GM23248 (cell line): ENCODE measurements around the gene CHST6. TPM values are rescaled to one million over a fixed set of nuclear protein-coding genes. Genes with fewer than 3 reads are reported as not detected.
A peak's percentile ranks its signal among the peaks of the same experiment; 100 is the strongest.

Experiments
- DNase-seq: peaks from one replicate; pipeline ENCODE4 v3.0.0-alpha.2; 2015
- H2AFZ ChIP-seq: fragments of 200-600 bp; sonication (generic); 2 replicates; pipeline ENCODE4 v1.6.1; 2016; ENCODE audit warnings: antibody characterized with exemption
- H3F3A ChIP-seq: fragments of 200-600 bp; sonication (generic); 2 replicates; pipeline ENCODE4 v1.6.1; 2016; ENCODE audit warnings: mild to moderate bottlenecking, antibody characterized with exemption, mixed run types; ENCODE audit not compliant: insufficient read depth
- H3K27ac ChIP-seq: fragments of 200-600 bp; sonication (generic); 2 replicates; pipeline ENCODE4 v1.5.1; 2016; ENCODE audit warnings: mild to moderate bottlenecking
- H3K27me3 ChIP-seq: fragments of 200-600 bp; sonication (generic); replicated peaks from 2 replicates; pipeline ENCODE4 v1.6.1; 2016; ENCODE audit warnings: mild to moderate bottlenecking; ENCODE audit not compliant: insufficient read depth
- H3K36me3 ChIP-seq: fragments of 200-600 bp; sonication (generic); 2 replicates; pipeline ENCODE4 v1.6.1; 2016; ENCODE audit warnings: low read depth, mild to moderate bottlenecking
- H3K4me1 ChIP-seq: fragments of 200-600 bp; sonication (generic); 2 replicates; pipeline ENCODE4 v1.6.1; 2016; ENCODE audit warnings: mild to moderate bottlenecking; ENCODE audit not compliant: insufficient read depth
- H3K4me2 ChIP-seq: fragments of 200-600 bp; sonication (generic); one replicate; pipeline ENCODE4 v1.6.1; 2016; ENCODE audit warnings: mild to moderate bottlenecking; ENCODE audit not compliant: unreplicated experiment
- H3K4me3 ChIP-seq: fragments of 200-600 bp; sonication (generic); 2 replicates; pipeline ENCODE4 v1.5.1; 2016; ENCODE audit warnings: mild to moderate bottlenecking
- H3K79me2 ChIP-seq: fragments of 200-600 bp; sonication (generic); 2 replicates; pipeline ENCODE4 v1.6.1; 2016; ENCODE audit warnings: mild to moderate bottlenecking; ENCODE audit not compliant: insufficient read depth
- H3K9ac ChIP-seq: fragments of 200-600 bp; sonication (generic); 2 replicates; pipeline ENCODE4 v1.6.1; 2016; ENCODE audit warnings: mild to moderate bottlenecking
- H3K9me2 ChIP-seq: fragments of 200-600 bp; sonication (generic); 2 replicates; pipeline ENCODE4 v1.6.1; 2016; ENCODE audit warnings: mixed run types, mild to moderate bottlenecking, moderate library complexity; ENCODE audit not compliant: insufficient read depth
- H3K9me3 ChIP-seq: fragments of 200-600 bp; sonication (generic); one replicate; pipeline ENCODE4 v1.6.1; 2017; ENCODE audit warnings: low read depth
- H4K20me1 ChIP-seq: fragments of 200-600 bp; sonication (generic); 2 replicates; pipeline ENCODE4 v1.6.0; 2016; ENCODE audit not compliant: insufficient read depth
- EZH2 ChIP-seq: fragments of 200-600 bp; sonication (generic); IDR thresholded peaks from 2 replicates; pipeline ENCODE4 v1.6.1; 2018; ENCODE audit warnings: antibody characterized with exemption, mild to moderate bottlenecking; ENCODE audit not compliant: insufficient read depth, poor library complexity, severe bottlenecking
- EZH2phosphoT487 ChIP-seq: fragments of 200-600 bp; sonication (generic); IDR thresholded peaks from 2 replicates; pipeline ENCODE4 v1.6.1; 2018; ENCODE audit warnings: antibody characterized with exemption, moderate library complexity, mild to moderate bottlenecking, low read depth; ENCODE audit not compliant: insufficient read depth
- WGBS, 2 experiments: methylation state at CpG; one replicate each; pipeline ENCODE4 v1.1.6; 2015 to 2017; ENCODE audit warnings: low lambda C conversion rate in 2 of 2, low coverage in 1 of 2; ENCODE audit errors: missing lambda C conversion rate in 2 of 2; 5-methylcytosine and 5-hydroxymethylcytosine counted together
- in situ Hi-C: fragments of 300-500 bp; cut with MboI; formaldehyde crosslinking; loops from 2 replicates; pipeline ENCODE4 v1.15.0; 2020
- polyA plus RNA-seq: library from polyadenylated mRNA; unstranded; fragments of >200 nt; fragmentation: Nextera tagmentation; extraction: Ambion mirVana; gene quantifications from 2 replicates; pipeline ENCODE4 v1.2.1, GENCODE V29; 2016
- total RNA-seq: library from RNA; depleted of rRNA; stranded (reverse); fragments of >200 nt; shearing (Covaris generic); gene quantifications from 2 replicates; pipeline ENCODE4 v1.2.3, GENCODE V29; 2014

CHST6 gene
- total and polyA plus RNA-seq, 2 experiments from 2014 or later: 0.10 to 0.65 TPM

- no peaks in the 10 kb centered on the region for H3K4me1 ChIP-seq
- H3F3A ChIP-seq: no peaks in the 10 kb centered on the region
- H3K4me3 ChIP-seq: no peak overlapping the region
- no peak overlapping the region for H3K27ac ChIP-seq
- no peaks in the 10 kb centered on the region for H4K20me1 ChIP-seq
- 93 to 96% methylated on average over 12 of the region's 12 CpGs for WGBS, 2 experiments
- H3K9me2 ChIP-seq: no peaks in the 10 kb centered on the region
- in situ Hi-C loops: no loop called here
- TF ChIP-seq EZH2phosphoT487 (no peak), EZH2 (no peak)
- H3K79me2 ChIP-seq: peaks cover 80% of the 10 kb centered on the region
- no peaks in the 10 kb centered on the region for H3K9me3 ChIP-seq
- H3K36me3 ChIP-seq: peaks cover 12% of the 10 kb centered on the region
- H3K4me2 ChIP-seq: no peak overlapping the region
- no peak overlapping the region for H3K9ac ChIP-seq
- no peak for DNase-seq
- H2AFZ ChIP-seq: no peak overlapping the region
- no peaks in the 10 kb centered on the region for H3K27me3 ChIP-seq
Observed at GRCh38 chr16:75452464-75453190, 42.6 kb downstream of the CHST6 start.

- no peaks in the 10 kb centered on the region for H3K27me3 ChIP-seq
- in situ Hi-C loops: no loop called here
- H2AFZ ChIP-seq: no peak overlapping the region
- H3K4me1 ChIP-seq: no peaks in the 10 kb centered on the region
- H3K9me3 ChIP-seq: no peaks in the 10 kb centered on the region
- H3K27ac ChIP-seq: no peak overlapping the region
- H3K9me2 ChIP-seq: no peaks in the 10 kb centered on the region
- H3K9ac ChIP-seq: no peak overlapping the region
- no peak for DNase-seq
- TF ChIP-seq EZH2 (no peak), EZH2phosphoT487 (no peak)
- H3K79me2 ChIP-seq: peaks cover 28% of the 10 kb centered on the region
- H4K20me1 ChIP-seq: no peaks in the 10 kb centered on the region
- no peaks in the 10 kb centered on the region for H3F3A ChIP-seq
- no peak overlapping the region for H3K4me3 ChIP-seq
- H3K36me3 ChIP-seq: peaks cover 23% of the 10 kb centered on the region
- H3K4me2 ChIP-seq: no peak overlapping the region
Observed at GRCh38 chr16:75446416-75446815, 48.8 kb downstream of the CHST6 start.

GRCh38 chr16:75445298-75445697 lies 49.9 kb downstream of the CHST6 start:
- Histone ChIP-seq H4K20me1 (no peaks in the 10 kb centered on the region), H3F3A (no peaks in the 10 kb centered on the region), H3K4me2 (no peak overlapping the region), H3K4me1 (no peaks in the 10 kb centered on the region), H3K27ac (no peak overlapping the region), H3K36me3 (peaks cover 14% of the 10 kb centered on the region), H3K9ac (no peak overlapping the region), H3K79me2 (peaks cover 17% of the 10 kb centered on the region), H3K9me2 (no peaks in the 10 kb centered on the region), H3K27me3 (no peaks in the 10 kb centered on the region), H3K4me3 (no peak overlapping the region), H3K9me3 (no peaks in the 10 kb centered on the region), H2AFZ (no peak overlapping the region)
- no peak for DNase-seq
- WGBS, 2 experiments: 93 to 94% methylated on average over 5 of the region's 5 CpGs
- in situ Hi-C loops: no loop called here
- TF ChIP-seq EZH2phosphoT487: no peak
- TF ChIP-seq EZH2: no peak

GRCh38 chr16:75443298-75443697 lies 51.9 kb downstream of the CHST6 start:
- no peak overlapping the region for H3K27ac ChIP-seq
- peak overlapping the region; percentile 33 for H3K4me2 ChIP-seq
- H3K27me3 ChIP-seq: no peaks in the 10 kb centered on the region
- peaks cover 8% of the 10 kb centered on the region; the same call in 1 of the 2 replicates for H3K79me2 ChIP-seq
- no peaks in the 10 kb centered on the region for H3K9me3 ChIP-seq
- no peak overlapping the region for H2AFZ ChIP-seq
- peaks cover 13% of the 10 kb centered on the region for H3K36me3 ChIP-seq
- H3K4me1 ChIP-seq: no peaks in the 10 kb centered on the region
- peak; percentile 40 for DNase-seq
- no peaks in the 10 kb centered on the region for H4K20me1 ChIP-seq
- H3K9me2 ChIP-seq: no peaks in the 10 kb centered on the region
- H3F3A ChIP-seq: no peaks in the 10 kb centered on the region
- in situ Hi-C loops: no loop called here
- no peak overlapping the region for H3K9ac ChIP-seq
- TF ChIP-seq EZH2: no peak
- no peak for TF ChIP-seq EZH2phosphoT487
- H3K4me3 ChIP-seq: no peak overlapping the region
- WGBS, 2 experiments: 25 to 30% methylated on average over 3 of the region's 3 CpGs
